Right lung (tissue), 5 donors: ENCODE results near the gene CFLAR. TPM values are rescaled to one million over a fixed set of nuclear protein-coding genes. Genes with fewer than 3 reads are reported as not detected.
A peak's percentile ranks its signal among the peaks of the same experiment; 100 is the strongest.
"Not testable (repeated sequence)": the region's sequence is repeated elsewhere in the genome, so short reads cannot be mapped to it uniquely, and the experiment has no call there.

Experiments used
- DNase-seq, 2 donors: peaks; one replicate each; pipeline ENCODE4 v3.0.0-alpha.2; 2013
- polyA plus RNA-seq, 5 donors: library from polyadenylated mRNA; unstranded; fragments of 120-200 nt; gene quantifications; one replicate each; pipeline versions ENCODE4 v1.2.1 to v1.2.3, GENCODE V29; 2013; ENCODE audit warnings: inconsistent platforms in 1 of 5, low replicate concordance in 1 of 5; ENCODE audit not compliant: insufficient read length in 5 of 5, insufficient read depth in 1 of 5

CFLAR gene
- polyA plus RNA-seq, 5 donors, result 71.2 to 99.7 (median 94.8) TPM

GRCh38 chr2:201144101-201145051 lies 28.4 kb downstream of the CFLAR start:
- DNase-seq, result no peak

GRCh38 chr2:201148434-201148990 lies 32.5 kb downstream of the CFLAR start:
- no peak for DNase-seq

- no peak for DNase-seq
Observed at GRCh38 chr2:201149064-201149820, 33.3 kb downstream of the CFLAR start.

GRCh38 chr2:201149821-201150165 lies 33.8 kb downstream of the CFLAR start:
- not testable (repeated sequence) for DNase-seq

GRCh38 chr2:201150454-201151020 lies 34.6 kb downstream of the CFLAR start:
- no peak for DNase-seq

GRCh38 chr2:201151127-201151981 lies 35.4 kb downstream of the CFLAR start:
- DNase-seq, result no peak

GRCh38 chr2:201152517-201152916 lies 36.6 kb downstream of the CFLAR start:
- DNase-seq, result no peak

GRCh38 chr2:201152999-201153815 lies 37.2 kb downstream of the CFLAR start:
- DNase-seq, result no peak

- DNase-seq, result no peak
Observed at GRCh38 chr2:201154615-201155399, 38.8 kb downstream of the CFLAR start.

GRCh38 chr2:201156036-201156435 lies 40.1 kb downstream of the CFLAR start:
- DNase-seq, result no peak

GRCh38 chr2:201156640-201157039 lies 40.7 kb downstream of the CFLAR start:
- no peak for DNase-seq

- DNase-seq, result no peak
Observed at GRCh38 chr2:201157694-201158093, 41.7 kb downstream of the CFLAR start.

- peak; percentile 35 to 48 for DNase-seq
Observed at GRCh38 chr2:201158111-201158929, 42.4 kb downstream of the CFLAR start.

- no peak for DNase-seq
Observed at GRCh38 chr2:201164166-201164565, 48.2 kb downstream of the CFLAR start.

- no peak for DNase-seq
Observed at GRCh38 chr2:201167546-201167945, 51.6 kb downstream of the CFLAR start.

GRCh38 chr2:201168496-201168895 lies 52.5 kb downstream of the CFLAR start:
- DNase-seq, result not testable (repeated sequence)

GRCh38 chr2:201171259-201171814 lies 55.4 kb downstream of the CFLAR start:
- DNase-seq, result no peak

GRCh38 chr2:201172279-201172678 lies 56.3 kb downstream of the CFLAR start:
- no peak for DNase-seq
